ENCODE results near the gene KLHL29. TPM values are rescaled to one million over a fixed set of nuclear protein-coding genes. Genes with fewer than 3 reads are reported as not detected.
A peak's percentile ranks its signal among the peaks of the same experiment; 100 is the strongest.

KLHL29 gene
- total RNA-seq, 1 experiment from 2014 or later: 43.1 TPM

- Mint-ChIP-seq H3K27ac (ENCODE audit: low read depth, unreplicated experiment) (no peak overlapping the region), H3K36me3 (ENCODE audit: insufficient read depth, unreplicated experiment) (no peaks in the 10 kb centered on the region), H3K9me3 (ENCODE audit: unreplicated experiment) (no peaks in the 10 kb centered on the region), H3K4me3 (ENCODE audit: unreplicated experiment) (no peak overlapping the region), H3K4me1 (ENCODE audit: insufficient read depth, unreplicated experiment) (peaks cover 35% of the 10 kb centered on the region), H3K27me3 (ENCODE audit: insufficient read depth, unreplicated experiment) (no peaks in the 10 kb centered on the region)
- ChIA-PET CTCF (interaction anchor here (1.0 kb wide), 1 partner anchor 396 kb away, joined by 4 read pairs; no protein-coding TSS in a partner anchor), POLR2A (no interaction called here)
- intact Hi-C loops (cut with micrococcal nuclease): no loop called here
- no peak for TF ChIP-seq CTCF (IDR thresholded peaks at IDR 0.05; ENCODE audit: unreplicated experiment)
- no TSS peak for BruUV-seq (replicated peaks)
- no peak for DNase-seq (ENCODE audit: unreplicated experiment)
Observed at GRCh38 chr2:23376075-23376474, 8.9 kb upstream of the KLHL29 start.

GRCh38 chr2:23376972-23377371 lies 8.0 kb upstream of the KLHL29 start:
- BruUV-seq (replicated peaks): no TSS peak
- Mint-ChIP-seq H3K9me3 (ENCODE audit: unreplicated experiment) (no peaks in the 10 kb centered on the region), H3K36me3 (ENCODE audit: insufficient read depth, unreplicated experiment) (no peaks in the 10 kb centered on the region), H3K27me3 (ENCODE audit: insufficient read depth, unreplicated experiment) (no peaks in the 10 kb centered on the region), H3K4me3 (ENCODE audit: unreplicated experiment) (no peak overlapping the region), H3K27ac (ENCODE audit: low read depth, unreplicated experiment) (peak overlapping the region; percentile 64), H3K4me1 (ENCODE audit: insufficient read depth, unreplicated experiment) (peaks cover 43% of the 10 kb centered on the region)
- POLR2A ChIA-PET: interaction anchor here (0.9 kb wide), 1 partner anchor 14 kb away, joined by 3 read pairs; no protein-coding TSS in a partner anchor
- CTCF ChIA-PET: interaction anchor here (0.8 to 1.0 kb wide), 2 partner anchors 90 to 395 kb away, joined by 3 to 4 read pairs; no protein-coding TSS in a partner anchor
- TF ChIP-seq CTCF (IDR thresholded peaks at IDR 0.05; ENCODE audit: unreplicated experiment): no peak
- DNase-seq (ENCODE audit: unreplicated experiment): no peak
- intact Hi-C loops (cut with micrococcal nuclease): no loop called here

DNA sequence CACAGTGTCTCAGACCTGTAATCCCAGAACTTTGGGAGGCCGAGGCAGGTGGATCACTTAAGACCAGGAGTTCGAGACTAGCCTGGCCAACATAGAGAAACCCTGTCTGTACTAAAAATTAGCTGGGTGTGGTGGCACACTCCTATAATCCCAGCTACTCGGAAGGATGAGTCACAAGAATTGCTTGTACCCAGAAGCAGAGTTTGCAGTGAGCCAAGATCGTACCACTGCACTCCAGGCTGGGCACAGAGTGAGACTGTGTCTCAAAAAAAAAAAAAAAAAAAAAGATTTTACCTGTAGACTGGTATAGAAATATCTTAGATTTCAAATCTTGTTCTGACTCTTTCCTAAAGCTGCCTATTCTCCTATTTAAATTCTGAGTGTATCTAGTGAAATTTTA lies 7.2 kb upstream of the KLHL29 start:
- no peak for TF ChIP-seq CTCF (IDR thresholded peaks at IDR 0.05; ENCODE audit: unreplicated experiment)
- DNase-seq (ENCODE audit: unreplicated experiment): peak; percentile 81
- POLR2A ChIA-PET: interaction anchor here (0.6 to 1.2 kb wide), 4 partner anchors 9 to 425 kb away, joined by 3 read pairs; no protein-coding TSS in a partner anchor
- H3K4me1 Mint-ChIP-seq (ENCODE audit: insufficient read depth, unreplicated experiment): peaks cover 43% of the 10 kb centered on the region
- no peaks in the 10 kb centered on the region for H3K36me3 Mint-ChIP-seq (ENCODE audit: insufficient read depth, unreplicated experiment)
- no peaks in the 10 kb centered on the region for H3K27me3 Mint-ChIP-seq (ENCODE audit: insufficient read depth, unreplicated experiment)
- H3K4me3 Mint-ChIP-seq (ENCODE audit: unreplicated experiment): no peak overlapping the region
- BruUV-seq (replicated peaks): no TSS peak
- CTCF ChIA-PET: interaction anchor here (0.8 kb wide), 2 partner anchors 83 to 89 kb away, joined by 3 to 4 read pairs; no protein-coding TSS in a partner anchor
- no peaks in the 10 kb centered on the region for H3K9me3 Mint-ChIP-seq (ENCODE audit: unreplicated experiment)
- intact Hi-C loops (cut with micrococcal nuclease): no loop called here
- peak overlapping the region; percentile 64 for H3K27ac Mint-ChIP-seq (ENCODE audit: low read depth, unreplicated experiment)

GRCh38 chr2:23378496-23378895 lies 6.5 kb upstream of the KLHL29 start:
- TF ChIP-seq CTCF (IDR thresholded peaks at IDR 0.05; ENCODE audit: unreplicated experiment): no peak
- peak; percentile 45 for DNase-seq (ENCODE audit: unreplicated experiment)
- Mint-ChIP-seq H3K36me3 (ENCODE audit: insufficient read depth, unreplicated experiment) (no peaks in the 10 kb centered on the region), H3K4me1 (ENCODE audit: insufficient read depth, unreplicated experiment) (peaks cover 43% of the 10 kb centered on the region), H3K27me3 (ENCODE audit: insufficient read depth, unreplicated experiment) (no peaks in the 10 kb centered on the region), H3K27ac (ENCODE audit: low read depth, unreplicated experiment) (no peak overlapping the region), H3K4me3 (ENCODE audit: unreplicated experiment) (no peak overlapping the region), H3K9me3 (ENCODE audit: unreplicated experiment) (no peaks in the 10 kb centered on the region)
- CTCF ChIA-PET: no interaction called here
- POLR2A ChIA-PET: interaction anchor here (0.8 to 1.2 kb wide), 2 partner anchors 47 to 701 kb away, joined by 3 read pairs; no protein-coding TSS in a partner anchor
- intact Hi-C loops (cut with micrococcal nuclease): no loop called here
- no TSS peak for BruUV-seq (replicated peaks)
